GM19035 (cell line): ENCODE measurements around the gene DLG1.

Experiments
- ATAC-seq: cut with Tn5 transposase; IDR thresholded peaks from one replicate; pipeline ENCODE4 v1.9.1; 2021; ENCODE audit not compliant: unreplicated experiment

The DLG1 gene

DNA sequence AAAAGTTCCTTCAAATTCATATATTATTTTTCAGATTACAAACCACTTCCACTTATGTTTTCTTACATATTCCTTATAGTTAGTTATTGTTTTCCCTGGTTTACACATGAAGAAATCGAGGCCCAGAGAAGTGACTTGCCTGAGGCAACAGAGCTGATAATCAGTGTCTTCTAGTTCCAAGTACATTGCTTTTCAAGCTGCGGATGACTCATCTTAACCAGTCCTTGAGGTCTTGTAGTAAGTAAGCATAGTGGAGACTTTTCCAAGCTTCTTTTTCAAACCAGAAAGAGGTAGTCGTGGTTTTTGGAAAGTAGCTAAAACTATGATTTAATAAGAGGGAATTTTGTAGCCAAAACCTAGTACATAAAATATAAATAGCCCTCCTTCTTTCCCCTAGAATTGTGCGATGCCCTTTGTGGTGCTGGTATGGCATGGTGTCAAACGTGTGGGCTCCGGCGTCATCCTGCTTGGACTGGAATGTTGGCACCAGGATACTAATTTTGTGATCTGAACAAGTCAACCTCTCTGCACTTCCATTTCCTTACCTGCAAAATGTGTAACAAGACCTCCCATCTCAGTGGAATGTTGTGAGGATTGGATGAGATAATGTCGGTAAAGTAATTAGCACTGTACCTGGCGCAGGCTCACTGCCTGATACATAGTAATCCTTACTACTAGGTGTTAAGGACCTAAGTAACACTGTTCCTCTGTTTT is 19.0 kb upstream of the DLG1 start:
- no peak for ATAC-seq

DNA sequence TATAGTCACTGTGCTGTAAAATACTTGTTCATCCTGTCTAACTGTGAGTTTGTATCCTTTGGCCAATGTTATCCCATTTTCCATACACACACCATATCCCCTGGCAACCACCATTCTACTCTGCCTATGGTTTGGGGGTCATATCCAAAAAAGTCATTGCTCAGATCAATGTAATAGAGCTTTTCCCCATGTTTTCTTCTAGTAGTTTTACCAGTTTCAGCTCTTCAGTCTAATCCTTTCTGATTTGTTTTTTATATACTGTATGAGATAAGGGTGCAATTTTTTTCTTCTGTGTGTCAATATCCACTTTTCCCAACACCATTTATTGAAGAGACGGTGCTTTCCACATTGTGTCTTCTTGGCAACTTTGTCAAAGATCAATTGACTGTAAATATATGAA is 14.0 kb upstream of the DLG1 start:
- ATAC-seq: no peak

DNA sequence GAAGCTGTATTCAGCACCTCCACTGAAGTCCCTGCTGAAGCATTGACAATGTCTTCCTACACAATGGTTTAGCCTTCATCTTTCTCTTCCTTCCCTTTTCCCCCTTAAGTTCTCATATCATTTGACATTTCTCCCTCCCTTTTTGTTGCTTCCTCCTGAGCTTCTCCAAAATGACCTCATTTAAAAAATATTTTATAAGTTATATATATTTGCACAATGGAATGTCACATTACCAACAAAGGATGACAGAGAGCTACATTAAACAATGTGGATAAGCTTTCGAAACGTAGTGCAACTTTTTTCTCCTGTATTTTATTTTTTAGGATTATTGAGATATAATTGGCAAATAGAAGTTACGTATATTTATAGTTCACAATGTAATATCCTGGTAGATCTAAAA is 13.2 kb upstream of the DLG1 start:
- no peak for ATAC-seq

DNA sequence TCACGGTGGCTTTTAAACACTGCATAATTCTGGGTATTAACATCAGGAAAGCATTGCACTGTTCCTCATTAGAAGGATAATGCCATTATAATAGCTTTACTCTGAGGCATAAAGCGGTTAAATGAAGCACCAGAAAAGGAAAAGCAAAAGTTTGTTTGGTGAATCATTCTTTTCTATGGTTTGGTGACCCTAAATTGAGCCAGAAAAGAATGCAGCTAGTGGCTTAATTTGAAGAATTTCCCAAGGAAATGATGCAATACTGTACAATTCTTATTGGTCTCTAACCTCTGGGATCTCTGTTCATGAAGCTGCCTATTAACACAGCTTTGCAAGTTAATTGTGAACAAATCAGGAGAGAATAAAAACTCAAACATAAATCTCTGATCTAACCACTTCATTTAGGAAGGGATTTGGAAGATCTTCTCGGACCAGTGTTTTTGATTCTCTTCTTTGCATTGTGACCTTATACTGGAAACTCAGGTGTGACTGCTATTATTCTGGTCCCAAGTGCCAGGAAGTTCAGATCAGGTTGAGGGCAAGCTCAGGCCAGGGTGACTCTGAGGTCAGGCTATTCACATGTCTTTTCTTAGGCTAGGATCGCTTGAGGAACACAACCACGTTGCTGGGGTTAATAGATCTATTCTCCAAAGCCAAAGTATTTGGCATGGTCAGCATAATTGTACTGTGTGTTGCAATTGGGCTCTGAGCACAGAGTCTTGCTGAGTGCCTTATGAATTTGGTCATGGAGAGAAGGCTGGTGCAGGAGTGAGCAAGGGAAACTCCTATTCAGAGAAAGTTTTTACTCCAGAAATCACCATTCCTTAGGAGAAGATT is 11.3 kb upstream of the DLG1 start:
- no peak for ATAC-seq

DNA sequence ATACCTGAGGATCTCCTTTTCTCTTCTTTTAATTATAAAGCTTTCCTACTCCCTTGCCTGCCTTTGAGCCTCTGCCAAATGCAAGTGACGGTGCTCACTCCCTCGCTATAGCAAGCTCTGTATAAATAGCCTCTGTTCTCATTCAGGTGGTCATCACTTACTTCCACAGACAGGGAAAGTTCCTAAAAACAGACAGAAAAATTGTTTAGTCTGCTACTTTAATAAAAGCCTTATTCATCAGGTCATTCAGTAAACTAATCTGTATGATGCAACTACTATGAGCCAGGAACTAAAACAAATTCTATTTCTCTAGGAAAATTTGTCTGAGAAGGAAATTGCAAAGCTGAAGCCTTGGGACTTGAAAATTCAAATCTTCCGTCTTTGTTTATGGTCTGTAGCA is 10.2 kb upstream of the DLG1 start:
- ATAC-seq: no peak

DNA sequence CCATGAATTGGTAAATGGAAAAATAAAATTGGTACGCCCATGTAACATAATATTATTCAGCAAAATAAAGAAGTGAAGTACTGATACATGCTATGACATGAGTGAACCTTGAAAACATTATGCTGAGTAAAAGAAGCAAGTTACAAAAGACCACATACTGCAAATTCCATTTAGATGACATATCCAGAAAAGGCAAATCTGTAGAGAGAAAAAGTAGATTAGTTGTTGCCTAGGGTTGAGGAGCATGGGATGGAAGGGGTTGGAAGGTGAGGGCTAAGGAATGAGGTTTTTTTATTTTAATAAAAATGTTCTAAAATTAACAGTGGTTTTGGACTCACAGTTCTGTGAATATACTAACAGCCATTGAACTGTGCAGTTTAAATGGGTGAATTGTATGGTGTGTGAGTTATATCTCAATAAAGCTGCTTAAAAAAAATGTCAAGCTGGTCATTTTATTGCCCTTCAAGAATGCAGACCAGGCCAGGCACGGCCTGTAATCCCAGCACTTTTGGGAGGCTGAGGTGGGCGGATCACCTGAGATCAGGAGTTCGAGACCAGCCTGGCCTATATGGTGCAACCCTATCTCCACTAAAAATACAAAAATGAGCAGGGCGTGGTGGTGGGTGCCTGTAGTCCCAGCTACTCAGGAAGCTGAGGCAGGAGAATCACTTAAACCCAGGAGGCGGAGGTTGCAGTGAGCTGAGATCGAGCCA is 8.1 kb upstream of the DLG1 start:
- no peak for ATAC-seq

DNA sequence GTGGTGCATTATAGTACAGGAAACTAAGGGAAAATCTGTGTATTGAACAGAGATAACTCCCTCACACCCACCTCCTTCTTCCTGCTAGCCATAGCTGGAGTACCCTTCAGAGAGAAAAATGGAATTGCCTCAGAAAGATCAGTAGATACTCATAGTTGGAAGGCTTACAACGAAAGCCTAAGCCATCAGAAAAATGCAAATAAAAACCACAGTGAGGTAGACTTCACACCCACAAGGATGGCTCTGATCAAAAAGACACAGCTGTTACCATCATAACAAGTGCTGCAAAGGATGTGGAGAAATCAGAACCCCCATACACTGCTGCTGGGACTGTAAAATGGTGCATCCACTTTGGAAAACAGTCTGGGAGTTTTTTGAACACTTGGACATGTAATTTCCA is 7.4 kb upstream of the DLG1 start:
- peak; percentile 92 for ATAC-seq

DNA sequence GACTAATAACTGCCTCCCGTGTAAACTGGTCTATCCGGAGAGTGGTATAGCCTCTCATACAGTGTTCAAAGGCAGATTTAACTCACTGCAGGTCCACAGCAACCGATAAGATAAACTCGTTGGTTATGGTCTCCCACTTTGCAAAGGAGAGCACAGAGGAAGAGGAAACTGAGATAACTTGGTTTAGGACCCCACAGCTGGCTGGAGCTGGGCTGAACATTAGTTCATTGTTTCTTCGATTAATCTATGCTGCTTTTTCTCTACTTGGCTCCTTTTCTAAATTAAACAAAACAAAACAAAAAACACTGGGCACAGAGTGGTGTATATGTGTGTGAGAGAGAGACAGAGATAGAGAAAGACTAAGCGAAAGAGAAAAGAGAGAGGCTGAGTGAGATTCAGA is 5.0 kb upstream of the DLG1 start:
- no peak for ATAC-seq

DNA sequence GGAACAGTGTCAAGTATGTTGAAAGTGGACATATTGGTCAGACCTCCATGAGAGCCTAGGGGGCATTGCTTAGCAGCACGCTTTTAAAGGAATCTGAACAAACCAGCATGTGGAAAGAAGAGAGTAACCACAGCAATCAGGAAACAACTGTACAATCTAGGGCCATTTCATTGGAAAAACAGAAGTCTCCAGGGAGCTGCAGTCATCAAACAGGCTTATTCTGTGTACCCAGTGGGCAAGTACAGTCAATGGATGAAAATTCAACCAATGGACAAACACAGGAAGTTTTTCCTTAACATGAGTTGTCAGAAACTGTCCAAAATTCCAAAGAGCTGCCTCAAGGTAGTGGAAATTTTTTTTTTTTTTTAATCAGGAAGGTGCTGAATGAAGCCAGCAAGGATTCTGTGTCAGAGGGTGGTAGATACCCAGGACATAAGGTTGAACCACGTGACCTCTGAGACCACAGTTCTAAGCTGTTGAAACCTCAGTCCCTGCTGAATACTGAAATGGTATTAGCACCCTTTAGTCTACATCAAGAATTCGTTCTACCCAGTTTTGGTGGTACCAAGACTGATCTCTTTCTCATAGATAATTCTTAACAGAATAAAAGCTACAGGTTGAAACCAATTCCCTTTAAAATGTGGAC is 4.4 kb upstream of the DLG1 start:
- ATAC-seq: no peak

DNA sequence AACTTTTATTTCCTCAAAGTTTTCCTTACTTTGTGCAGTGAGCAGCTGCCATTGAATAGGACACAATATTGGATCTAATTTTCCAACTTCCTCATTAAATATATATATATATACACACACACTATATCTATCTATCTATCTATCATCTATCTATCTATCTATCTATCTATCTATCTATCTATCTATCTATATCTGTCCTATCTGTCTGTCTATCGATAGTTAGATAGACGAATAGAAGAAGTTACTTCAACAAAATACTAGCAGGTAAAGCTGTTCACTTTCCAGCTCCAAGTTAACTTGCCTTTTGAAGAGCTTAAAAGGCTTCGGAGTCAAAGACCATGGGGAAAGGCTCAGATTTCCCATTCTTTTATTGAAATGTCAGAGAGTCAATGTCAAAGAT is 3.6 kb upstream of the DLG1 start:
- ATAC-seq: no peak

DNA sequence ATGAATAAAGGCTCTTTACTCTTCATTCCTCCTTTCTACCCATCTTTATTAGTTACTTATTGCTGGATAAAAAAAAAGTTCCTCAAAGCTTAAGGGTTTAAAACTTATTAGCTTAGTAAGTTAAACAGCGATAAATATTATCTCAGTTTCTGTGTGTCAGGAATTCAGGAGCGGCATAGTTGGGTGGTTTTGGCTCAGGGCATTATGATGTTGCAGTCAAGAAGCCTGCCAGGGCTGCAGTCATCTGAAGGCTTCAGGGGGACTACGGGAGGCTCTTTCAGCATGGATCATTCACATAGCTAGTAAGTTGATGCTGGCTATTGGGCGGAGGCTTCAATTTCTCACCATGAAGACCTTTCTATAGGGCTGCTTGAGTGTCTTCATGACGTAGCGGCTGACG is 1.9 kb upstream of the DLG1 start:
- no peak for ATAC-seq

DNA sequence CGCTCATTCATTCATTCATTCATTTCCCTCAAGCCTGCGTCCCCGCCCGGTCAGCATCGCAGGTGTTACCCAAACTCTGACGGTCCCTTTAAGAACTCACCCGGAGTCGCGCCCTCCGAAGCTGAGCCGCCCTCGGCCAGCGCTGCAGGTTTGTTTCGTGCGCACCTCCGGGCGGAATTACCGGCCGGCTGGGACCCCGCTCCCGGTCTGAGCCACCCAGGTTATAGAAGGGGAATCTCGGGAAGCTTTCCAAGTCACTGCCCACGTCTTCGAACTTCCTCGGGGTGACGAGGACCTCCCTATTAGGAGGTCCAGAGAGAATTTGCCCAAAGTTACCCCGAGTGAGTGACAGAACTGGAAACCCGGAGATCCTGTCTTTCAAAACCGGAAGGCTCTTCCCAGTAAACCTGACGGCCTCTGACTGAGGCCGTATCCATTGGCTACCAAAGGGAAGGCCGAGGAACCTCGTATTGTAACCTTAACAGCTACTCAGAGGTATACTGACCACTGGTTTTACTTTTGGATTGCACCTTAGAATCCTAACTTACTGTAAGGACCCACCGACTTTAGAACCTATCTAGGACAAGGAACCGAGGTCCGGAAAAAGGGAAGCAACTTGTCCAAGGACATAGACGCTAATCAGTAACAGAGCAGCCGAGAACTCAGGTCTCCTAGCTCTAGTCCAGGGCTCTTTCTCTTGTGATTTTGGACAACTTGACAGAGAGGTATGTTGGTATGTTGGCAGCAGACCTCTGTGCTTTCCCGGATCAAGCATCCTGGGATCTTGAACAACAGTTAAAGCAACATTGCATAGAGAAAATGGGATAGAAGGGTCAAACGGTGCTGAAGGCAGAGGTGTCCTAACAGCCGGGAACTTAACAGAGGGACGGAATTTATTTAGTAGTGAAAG is 788 bp upstream of the DLG1 start:
- peak; percentile 29 for ATAC-seq

DNA sequence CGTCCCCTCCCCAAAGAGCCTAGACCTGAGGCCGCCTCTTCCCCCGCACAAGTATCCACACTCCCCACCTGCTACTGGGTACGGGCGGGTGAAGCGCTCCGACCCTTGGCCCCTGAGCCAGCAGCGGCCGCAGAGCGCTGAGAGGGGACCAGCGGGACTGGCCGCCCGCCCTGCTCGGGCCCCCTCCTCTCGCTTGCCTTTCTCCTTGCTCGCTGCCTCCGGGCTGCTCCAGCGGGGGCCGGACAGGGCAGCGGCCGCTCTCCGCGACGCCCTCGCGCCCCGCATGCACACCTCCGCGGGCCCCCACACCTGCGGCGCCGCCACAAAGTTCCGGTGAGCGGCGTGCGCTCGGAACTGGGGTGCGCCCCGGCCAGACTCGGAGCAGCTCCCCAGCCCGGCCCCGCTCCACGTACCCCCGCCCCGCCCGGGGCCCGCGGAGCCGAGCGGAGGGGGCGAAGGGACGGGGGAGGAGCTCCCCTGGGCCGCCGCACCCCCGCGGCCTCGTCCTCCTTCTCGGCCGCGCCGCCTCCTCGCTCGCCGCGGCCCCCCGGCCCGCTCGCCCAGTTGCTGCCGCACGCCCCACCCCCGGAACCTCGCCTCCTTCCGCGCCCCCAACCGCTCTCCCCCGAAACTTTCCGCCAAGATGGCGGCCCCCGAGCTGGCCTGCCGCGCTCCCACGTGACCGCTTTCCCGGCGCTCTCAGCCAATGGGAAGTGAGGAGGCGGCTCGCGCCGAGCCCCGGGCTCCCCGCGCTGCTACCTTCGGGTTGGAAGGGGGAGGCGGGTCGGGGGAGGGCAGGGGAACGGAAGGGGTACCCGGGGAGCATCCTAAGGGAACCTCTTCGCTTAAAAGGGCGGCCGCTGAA is 704 bp downstream of the DLG1 start:
- ATAC-seq: peak; percentile 67

DNA sequence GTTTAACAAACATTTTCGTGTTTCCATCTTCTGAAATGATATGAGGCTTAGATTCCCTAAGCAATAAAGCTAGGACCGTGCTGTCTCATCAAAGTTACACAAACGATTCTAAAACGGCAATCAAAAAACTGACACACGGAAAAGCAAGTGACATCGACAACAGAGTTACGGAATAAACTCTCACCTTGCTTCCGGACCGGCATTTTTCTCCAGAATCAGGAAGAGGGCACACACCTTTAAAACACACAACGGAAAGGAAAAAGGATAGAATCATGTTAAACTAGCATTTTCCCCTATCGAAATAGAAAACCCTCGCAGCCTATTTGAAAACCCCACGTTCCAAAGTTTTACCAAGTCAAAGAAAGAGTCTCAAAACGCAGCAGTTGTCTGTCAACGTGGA is 1.4 kb downstream of the DLG1 start:
- ATAC-seq: no peak

DNA sequence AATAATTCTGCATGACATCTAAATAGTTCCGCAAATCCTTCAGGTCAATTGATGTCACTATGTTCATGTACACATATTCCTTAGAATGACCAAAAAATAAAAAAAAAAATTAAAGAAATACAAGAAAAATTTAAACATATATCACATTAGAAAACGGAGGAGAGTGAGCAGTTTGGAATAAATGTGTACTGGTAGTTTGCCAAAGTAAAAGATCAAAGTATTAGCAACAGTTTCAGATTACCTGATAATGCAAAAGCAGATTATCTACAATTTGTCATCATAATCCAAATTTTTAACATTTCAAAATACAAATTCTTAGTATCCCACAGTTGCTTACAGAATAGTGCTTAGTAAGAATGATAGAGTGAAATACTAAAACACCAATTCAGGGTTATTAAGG is 1.9 kb downstream of the DLG1 start:
- ATAC-seq: no peak

DNA sequence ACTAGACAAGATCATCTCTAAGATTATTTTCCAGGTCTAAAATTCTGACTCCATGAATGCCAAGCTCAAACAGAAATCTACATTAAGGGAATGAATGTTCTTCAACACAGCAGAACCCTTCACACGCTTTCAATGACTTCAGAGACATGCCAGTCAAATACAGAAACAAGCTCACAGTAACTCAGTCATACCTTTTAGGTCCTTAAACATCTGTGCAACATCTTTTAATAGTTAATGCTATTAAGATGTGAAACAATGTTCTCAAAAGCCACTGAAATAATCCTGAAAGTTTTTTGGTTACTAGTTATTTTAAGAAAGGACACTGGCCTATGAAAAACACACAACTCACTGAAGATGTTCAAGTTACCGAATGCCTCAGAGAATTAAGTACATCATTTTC is 2.5 kb downstream of the DLG1 start:
- ATAC-seq: no peak

DNA sequence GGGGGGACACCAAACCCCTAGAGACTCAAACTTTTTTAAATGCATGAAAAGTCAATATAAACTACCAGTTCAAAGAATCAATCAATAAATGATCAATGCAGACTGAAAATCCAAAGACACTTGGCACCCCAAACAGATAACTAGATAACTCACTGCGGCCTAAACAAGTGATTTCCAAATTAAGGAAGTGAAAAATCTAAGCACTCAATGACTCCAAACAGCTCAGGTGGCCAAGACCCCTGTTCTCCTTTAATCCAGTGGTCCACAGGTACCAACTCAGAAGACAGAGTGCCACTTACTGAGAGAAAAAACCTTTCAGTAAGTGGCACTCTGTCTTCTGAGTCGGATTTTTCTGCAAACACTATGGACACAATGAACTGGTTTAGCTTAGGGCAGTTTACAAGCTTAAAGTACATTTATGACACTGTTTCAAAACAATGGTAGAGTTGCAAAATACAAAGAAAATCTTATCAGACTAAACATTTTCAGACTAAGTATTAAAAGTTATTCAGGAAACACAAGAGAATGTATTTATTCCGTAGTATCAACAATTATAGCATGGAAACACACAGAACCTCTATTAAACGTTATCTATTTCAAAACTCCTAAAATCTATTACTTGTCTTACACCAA is 4.7 kb downstream of the DLG1 start:
- ATAC-seq: no peak

DNA sequence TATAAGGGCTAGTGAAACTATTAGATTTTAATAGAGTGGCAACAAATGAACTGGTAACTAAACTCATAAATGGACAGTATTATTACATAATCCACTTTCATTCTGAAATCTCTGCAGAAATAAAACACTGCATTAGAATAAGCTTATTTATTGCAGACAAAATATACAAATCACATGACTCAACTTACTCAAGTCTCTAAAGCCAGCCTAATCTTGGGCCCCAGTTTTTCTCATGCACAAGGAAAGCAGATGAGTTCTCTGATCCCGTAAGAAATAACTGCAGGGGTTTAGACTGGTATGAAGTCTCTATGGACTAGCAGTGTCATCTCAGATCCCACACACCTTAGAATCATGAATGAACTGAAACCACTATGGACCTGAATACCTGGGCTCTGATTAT is 5.8 kb downstream of the DLG1 start:
- no peak for ATAC-seq

DNA sequence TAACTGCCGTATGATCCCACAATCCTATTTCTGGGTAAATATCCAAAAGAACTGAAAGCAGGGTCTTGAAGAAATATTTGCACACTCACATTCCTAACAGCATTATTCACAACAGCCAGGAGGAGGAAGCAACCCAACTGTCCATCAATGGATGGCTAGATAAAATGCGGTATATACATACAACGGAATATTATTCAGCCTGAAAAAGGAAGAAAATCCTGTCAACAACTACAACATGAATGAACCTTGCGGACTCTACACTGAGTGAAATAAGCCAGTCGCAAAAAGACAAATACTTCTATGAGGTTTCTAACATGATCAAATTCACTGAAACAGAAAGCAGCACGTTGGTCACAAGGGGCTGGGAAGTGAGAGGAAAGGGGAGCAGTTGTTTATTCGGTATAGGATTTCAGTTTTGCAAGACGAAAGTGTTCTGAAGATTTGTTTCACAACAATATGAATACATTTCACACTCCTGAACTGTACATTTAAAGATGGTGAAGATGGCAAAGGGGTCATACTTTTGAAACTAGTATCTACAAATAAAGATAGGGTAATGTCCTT is 6.2 kb downstream of the DLG1 start:
- ATAC-seq: no peak
